ENCODE data around the gene MRPL54. TPM values are rescaled to one million over a fixed set of nuclear protein-coding genes. Genes with fewer than 3 reads are reported as not detected.
"Not testable (repeated sequence)": the region's sequence is repeated elsewhere in the genome, so short reads cannot be mapped to it uniquely, and the experiment has no call there.

MRPL54 gene
- total RNA-seq, 1 donor: 38.8 TPM

- DNase-seq (ENCODE audit: low read depth): no peak
- TF ChIP-seq CTCF (IDR thresholded peaks at IDR 0.05; ENCODE audit: insufficient read depth, low read length): no peak
- no peak overlapping the region for H3K4me3 ChIP-seq (ENCODE audit: low read depth, low read length)
Measured at GRCh38 chr19:3809881-3810707, 47.6 kb downstream of the MRPL54 start.

GRCh38 chr19:3810708-3811355 is 48.4 kb downstream of the MRPL54 start:
- H3K4me3 ChIP-seq (ENCODE audit: low read depth, low read length): no peak overlapping the region
- no peak for DNase-seq (ENCODE audit: low read depth)
- no peak for TF ChIP-seq CTCF (IDR thresholded peaks at IDR 0.05; ENCODE audit: insufficient read depth, low read length)

GRCh38 chr19:3813473-3814392 is 51.3 kb downstream of the MRPL54 start:
- no peak overlapping the region for H3K4me3 ChIP-seq (ENCODE audit: low read depth, low read length)
- no peak for TF ChIP-seq CTCF (IDR thresholded peaks at IDR 0.05; ENCODE audit: insufficient read depth, low read length)
- no peak for DNase-seq (ENCODE audit: low read depth)

DNA sequence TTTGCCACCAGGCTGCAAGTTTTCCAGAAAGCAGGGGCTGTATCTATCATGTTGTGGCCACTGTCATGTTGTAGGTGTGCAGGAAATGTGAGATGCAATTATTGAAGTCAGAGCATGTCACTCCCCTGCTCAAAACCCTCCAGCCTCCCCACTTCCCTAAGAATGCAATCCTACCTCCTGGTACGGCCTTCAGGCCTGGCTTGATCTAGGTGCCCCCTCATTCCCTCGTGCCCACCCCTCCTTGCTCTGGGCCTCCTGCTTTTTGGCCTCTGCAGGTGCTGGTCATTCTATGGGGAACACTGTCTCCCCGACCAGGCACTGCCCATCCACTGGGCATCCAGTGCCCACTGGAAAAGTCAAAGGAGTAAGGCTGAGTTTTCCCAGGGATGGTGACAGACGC is 52.2 kb downstream of the MRPL54 start:
- no peak for TF ChIP-seq CTCF (IDR thresholded peaks at IDR 0.05; ENCODE audit: insufficient read depth, low read length)
- no peak for DNase-seq (ENCODE audit: low read depth)

GRCh38 chr19:3816148-3816547 is 53.7 kb downstream of the MRPL54 start:
- H3K4me3 ChIP-seq (ENCODE audit: low read depth, low read length); DNase-seq (ENCODE audit: low read depth): not testable (repeated sequence)

More for the DNA sequence above, 52.2 kb downstream of the MRPL54 start:
- H3K4me3 ChIP-seq (ENCODE audit: low read depth, low read length): no peak overlapping the region

DNA sequence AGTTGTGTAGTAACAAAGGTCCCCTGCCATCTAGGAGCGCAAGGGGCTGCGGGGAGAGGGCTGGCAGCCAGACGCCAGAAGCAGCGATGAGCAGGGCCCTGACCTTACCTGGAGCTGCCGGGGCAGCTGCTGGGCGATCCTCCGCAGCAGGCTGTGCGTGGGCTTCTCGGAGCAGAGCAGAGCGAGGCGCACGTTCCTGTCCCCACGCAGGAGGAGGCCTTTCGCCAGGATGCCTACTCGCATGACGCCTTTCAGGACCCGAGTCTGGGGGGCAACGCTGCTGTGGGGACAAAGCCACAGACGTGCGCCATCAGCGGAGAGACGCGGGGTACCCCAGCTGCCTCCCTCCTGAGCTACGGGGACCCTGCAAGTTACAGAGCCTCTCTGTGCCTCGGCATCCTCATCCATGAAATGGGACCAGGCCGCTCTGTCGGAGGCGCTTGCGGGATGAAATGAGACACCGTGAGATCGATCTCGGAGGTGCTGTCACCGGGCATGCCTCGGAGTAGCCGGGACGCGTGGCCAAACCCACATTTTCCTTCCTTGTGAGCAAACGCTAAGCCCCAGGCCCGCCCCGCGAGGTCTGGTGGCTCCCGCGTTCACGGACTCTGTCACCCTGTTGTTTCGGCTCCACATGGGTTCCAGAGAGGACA is 54.2 kb downstream of the MRPL54 start:
- TF ChIP-seq CTCF (IDR thresholded peaks at IDR 0.05; ENCODE audit: insufficient read depth, low read length): no peak
- no peak overlapping the region for H3K4me3 ChIP-seq (ENCODE audit: low read depth, low read length)
- no peak for DNase-seq (ENCODE audit: low read depth)

Small RNA genes lying within 50 kb of the gene (small RNA-seq; reads per million reads assigned to genes)
- gene AC005777.1: not detected

Other genes with a start within 250 kb of the MRPL54 start
- gene TEKTIP1, start 223.5 kb upstream of the MRPL54 start, total RNA-seq (ENCODE audit: low replicate concordance): not detected in 2 replicates
- gene MFSD12, start 205.1 kb upstream of the MRPL54 start, total RNA-seq (ENCODE audit: low replicate concordance): 51.7 and 52.6 TPM in 2 replicates
- gene HMG20B, start 189.7 kb upstream of the MRPL54 start, total RNA-seq (ENCODE audit: low replicate concordance): 56.6 and 219 TPM in 2 replicates
- gene GIPC3, start 177.2 kb upstream of the MRPL54 start, total RNA-seq (ENCODE audit: low replicate concordance): under 0.01 and 0.33 TPM in 2 replicates
- 0.49 and 5.0 TPM in 2 replicates for gene TBXA2R, start 155.8 kb upstream of the MRPL54 start, total RNA-seq (ENCODE audit: low replicate concordance)
- gene CACTIN, start 135.9 kb upstream of the MRPL54 start, total RNA-seq (ENCODE audit: low replicate concordance): 15.7 and 21.3 TPM in 2 replicates
- gene PIP5K1C, start 62.2 kb upstream of the MRPL54 start, total RNA-seq (ENCODE audit: low replicate concordance): 12.8 and 32.2 TPM in 2 replicates
- not detected in 2 replicates for gene TJP3, start 54.3 kb upstream of the MRPL54 start, total RNA-seq (ENCODE audit: low replicate concordance)
- gene APBA3, start 990 bp upstream of the MRPL54 start, total RNA-seq (ENCODE audit: low replicate concordance): 15.5 and 39.5 TPM in 2 replicates
- gene RAX2, start 9.5 kb downstream of the MRPL54 start, total RNA-seq (ENCODE audit: low replicate concordance): not detected in 2 replicates
- gene MATK, start 23.7 kb downstream of the MRPL54 start, total RNA-seq (ENCODE audit: low replicate concordance): not detected in 2 replicates
- gene ZFR2, start 106.4 kb downstream of the MRPL54 start, total RNA-seq (ENCODE audit: low replicate concordance): not detected in 2 replicates
- gene ATCAY, start 118.0 kb downstream of the MRPL54 start, total RNA-seq (ENCODE audit: low replicate concordance): not detected in 2 replicates
- not detected in 2 replicates for gene NMRK2, start 170.4 kb downstream of the MRPL54 start, total RNA-seq (ENCODE audit: low replicate concordance)
- 64.7 and 82.8 TPM in 2 replicates for gene DAPK3, start 208.4 kb downstream of the MRPL54 start, total RNA-seq (ENCODE audit: low replicate concordance)
- gene EEF2, start 222.8 kb downstream of the MRPL54 start, total RNA-seq (ENCODE audit: low replicate concordance): 1,127 and 1,964 TPM in 2 replicates
- gene PIAS4, start 245.1 kb downstream of the MRPL54 start, total RNA-seq (ENCODE audit: low replicate concordance): 21.5 and 23.8 TPM in 2 replicates